ENCODE measurements around the gene SLC9A9.

The SLC9A9 gene

GRCh38 chr3:143822374-143822773, 25.9 kb downstream of the SLC9A9 start:
- DNase-seq = no peak
- H3K4me1 Mint-ChIP-seq = peaks cover 40% of the 10 kb centered on the region
- H3K4me3 Mint-ChIP-seq = no peak overlapping the region
- no peaks in the 10 kb centered on the region for H3K9me3 Mint-ChIP-seq
- peaks cover 8% of the 10 kb centered on the region for H3K36me3 Mint-ChIP-seq (ENCODE audit: low read depth)
- TF ChIP-seq CTCF (IDR thresholded peaks at IDR 0.05) = no peak
- H3K27me3 Mint-ChIP-seq (ENCODE audit: low read depth, poor library complexity) = peaks cover 4% of the 10 kb centered on the region
- H3K27ac Mint-ChIP-seq = peak overlapping the region; percentile 98

- Mint-ChIP-seq H3K4me3 (no peak overlapping the region), H3K27me3 (ENCODE audit: low read depth, poor library complexity) (peaks cover 4% of the 10 kb centered on the region), H3K27ac (peak overlapping the region; percentile 98), H3K9me3 (no peaks in the 10 kb centered on the region), H3K4me1 (peaks cover 40% of the 10 kb centered on the region), H3K36me3 (ENCODE audit: low read depth) (peaks cover 8% of the 10 kb centered on the region)
- TF ChIP-seq CTCF (IDR thresholded peaks at IDR 0.05) = no peak
- no peak for DNase-seq
Measured at GRCh38 chr3:143821862-143822261, 26.4 kb downstream of the SLC9A9 start.

- Mint-ChIP-seq H3K4me3 (no peak overlapping the region), H3K27me3 (ENCODE audit: low read depth, poor library complexity) (peaks cover 4% of the 10 kb centered on the region), H3K9me3 (no peaks in the 10 kb centered on the region), H3K4me1 (peaks cover 40% of the 10 kb centered on the region), H3K36me3 (ENCODE audit: low read depth) (no peaks in the 10 kb centered on the region), H3K27ac (no peak overlapping the region)
- no peak for DNase-seq
- TF ChIP-seq CTCF (IDR thresholded peaks at IDR 0.05) = no peak
Measured at GRCh38 chr3:143820466-143821221, 27.6 kb downstream of the SLC9A9 start.

- no peak for DNase-seq
- H3K4me1 Mint-ChIP-seq = peaks cover 38% of the 10 kb centered on the region
- H3K9me3 Mint-ChIP-seq = no peaks in the 10 kb centered on the region
- no peaks in the 10 kb centered on the region for H3K36me3 Mint-ChIP-seq (ENCODE audit: low read depth)
- no peak overlapping the region for H3K27ac Mint-ChIP-seq
- no peak overlapping the region for H3K4me3 Mint-ChIP-seq
- peaks cover 4% of the 10 kb centered on the region for H3K27me3 Mint-ChIP-seq (ENCODE audit: low read depth, poor library complexity)
- no peak for TF ChIP-seq CTCF (IDR thresholded peaks at IDR 0.05)
Measured at GRCh38 chr3:143819890-143820289, 28.4 kb downstream of the SLC9A9 start.

GRCh38 chr3:143814443-143814889, 33.8 kb downstream of the SLC9A9 start:
- no peak overlapping the region for H3K4me3 Mint-ChIP-seq
- H3K27me3 Mint-ChIP-seq (ENCODE audit: low read depth, poor library complexity) = peaks cover 4% of the 10 kb centered on the region
- no peak for TF ChIP-seq CTCF (IDR thresholded peaks at IDR 0.05)
- no peaks in the 10 kb centered on the region for H3K9me3 Mint-ChIP-seq
- DNase-seq = no peak
- H3K27ac Mint-ChIP-seq = no peak overlapping the region
- H3K4me1 Mint-ChIP-seq = peaks cover 26% of the 10 kb centered on the region
- H3K36me3 Mint-ChIP-seq (ENCODE audit: low read depth) = no peaks in the 10 kb centered on the region

GRCh38 chr3:143812481-143812880, 35.8 kb downstream of the SLC9A9 start:
- no peaks in the 10 kb centered on the region for H3K9me3 Mint-ChIP-seq
- H3K27me3 Mint-ChIP-seq (ENCODE audit: low read depth, poor library complexity) = no peaks in the 10 kb centered on the region
- no peak overlapping the region for H3K4me3 Mint-ChIP-seq
- H3K27ac Mint-ChIP-seq = no peak overlapping the region
- TF ChIP-seq CTCF (IDR thresholded peaks at IDR 0.05) = no peak
- no peaks in the 10 kb centered on the region for H3K36me3 Mint-ChIP-seq (ENCODE audit: low read depth)
- DNase-seq = no peak
- H3K4me1 Mint-ChIP-seq = peaks cover 30% of the 10 kb centered on the region

Data from nephron progenitor cell (in vitro differentiated cells).